Lung (tissue), 12 donors: Measurements from ENCODE around the gene EIF6. TPM values are rescaled to one million over a fixed set of nuclear protein-coding genes. Genes with fewer than 3 reads are reported as not detected.

Experiments used
- ATAC-seq: fragments of 200-7000 bp; cut with Tn5 transposase; one replicate; pipeline ENCODE4 v1.9.1; 2020; ENCODE audit warnings: moderate number of reproducible peaks; ENCODE audit not compliant: insufficient read depth, low FRiP score
- DNase-seq, 3 donors: peaks; one replicate each; pipeline ENCODE4 v3.0.0-alpha.2; 2013 to 2017
- H3K27ac ChIP-seq, 2 donors: one replicate each; pipeline ENCODE4 v1.5.1; 2013; ENCODE audit warnings: mild to moderate bottlenecking in 2 of 2, moderate library complexity in 2 of 2, control low read depth in 1 of 2, inconsistent platforms in 1 of 2, low read depth in 1 of 2, low read length in 1 of 2
- H3K27me3 ChIP-seq, 3 donors: one replicate each; pipeline ENCODE4 v1.5.1; 2013; ENCODE audit warnings: low read length in 2 of 3; ENCODE audit not compliant: control insufficient read depth in 3 of 3, insufficient read depth in 3 of 3
- H3K36me3 ChIP-seq, 4 donors: one replicate each; pipeline ENCODE4 v1.5.1; 2013; ENCODE audit warnings: low read length in 4 of 4, mild to moderate bottlenecking in 1 of 4, moderate library complexity in 1 of 4; ENCODE audit not compliant: control insufficient read depth in 4 of 4, insufficient read depth in 4 of 4
- H3K4me1 ChIP-seq, 5 donors: one replicate each; pipeline ENCODE4 v1.5.1; 2013; ENCODE audit warnings: low read length in 5 of 5, mild to moderate bottlenecking in 2 of 5, moderate library complexity in 1 of 5; ENCODE audit not compliant: control insufficient read depth in 5 of 5, insufficient read depth in 5 of 5
- H3K4me3 ChIP-seq: one replicate; pipeline ENCODE4 v1.5.1; 2013; ENCODE audit warnings: mild to moderate bottlenecking, control low read depth, moderate library complexity
- H3K9ac ChIP-seq, 2 donors: one replicate each; pipeline ENCODE4 v1.5.1; 2013; ENCODE audit warnings: low read length in 2 of 2, control low read depth in 1 of 2; ENCODE audit not compliant: insufficient read depth in 1 of 2
- H3K9me3 ChIP-seq, 4 donors: one replicate each; pipeline ENCODE4 v1.5.1; 2013; ENCODE audit warnings: low read length in 3 of 4, mild to moderate bottlenecking in 1 of 4, moderate library complexity in 1 of 4; ENCODE audit not compliant: control insufficient read depth in 4 of 4, insufficient read depth in 3 of 4
- CTCF ChIP-seq: IDR thresholded peaks from 2 replicates; pipeline ENCODE4 v1.5.1; 2012; ENCODE audit warnings: mild to moderate bottlenecking; ENCODE audit errors: control extremely low read depth, extremely low read depth
- WGBS, 2 donors: extraction: QIAGEN DNeasy Blood & Tissue Kit; methylation state at CpG; one replicate each; pipeline ENCODE4 v1.1.7; 2013; 5-methylcytosine and 5-hydroxymethylcytosine counted together
- polyA plus RNA-seq, 2 donors: library from polyadenylated mRNA; stranded (reverse); fragments of 200-250 nt; gene quantifications; one replicate each; pipeline ENCODE4 v1.2.1, GENCODE V29; 2013
- total RNA-seq, 2 donors: library from RNA; depleted of rRNA in 1 of 2; stranded (reverse); fragments of >200 nt in 1 of 2; gene quantifications; one replicate each; pipeline ENCODE4 v1.2.1, GENCODE V29; 2014 to 2021
- donor health status: control.
- donor health status: control.
- donor health status: Bipolar disorder and iron deficiency.
- donor health status: healthy.
- donor health status: DM: yes; HTN: yes; CAD: no.

EIF6 gene
- total and polyA plus RNA-seq, 4 donors = 47.8 to 191 (median 118) TPM

- no peak overlapping the region for H3K27ac ChIP-seq
- 39 to 48% methylated on average over 2 of the region's 2 CpGs for WGBS, 2 donors
- no peaks in the 10 kb centered on the region for H3K27me3 ChIP-seq
- no peak overlapping the region for H3K9ac ChIP-seq
- no peak for ATAC-seq
- TF ChIP-seq CTCF = no peak
- DNase-seq = no peak
- H3K9me3 ChIP-seq = no peaks in the 10 kb centered on the region
- peaks cover 0 to 2% (median 0%) of the 10 kb centered on the region in 5 donors for H3K4me1 ChIP-seq
- H3K36me3 ChIP-seq = no peaks in the 10 kb centered on the region
- H3K4me3 ChIP-seq = no peak overlapping the region
Measured at GRCh38 chr20:35252037-35252461, 32.5 kb downstream of the EIF6 start.

- H3K9ac ChIP-seq = no peak overlapping the region
- H3K4me3 ChIP-seq = no peak overlapping the region
- no peak overlapping the region for H3K27ac ChIP-seq
- DNase-seq (no peak), ATAC-seq (no peak)
- H3K36me3 ChIP-seq = no peaks in the 10 kb centered on the region
- no peaks in the 10 kb centered on the region for H3K27me3 ChIP-seq
- TF ChIP-seq CTCF = no peak
- no peaks in the 10 kb centered on the region for H3K9me3 ChIP-seq
- WGBS, 2 donors = 88 to 92% methylated on average over 2 of the region's 2 CpGs
- H3K4me1 ChIP-seq = peaks cover 0 to 2% (median 0%) of the 10 kb centered on the region in 5 donors
Measured at GRCh38 chr20:35251613-35251940, 33.0 kb downstream of the EIF6 start.

GRCh38 chr20:35248641-35249475 is 35.7 kb downstream of the EIF6 start:
- ATAC-seq (no peak), DNase-seq (no peak)
- H3K4me1 ChIP-seq = peaks cover 0 to 2% (median 0%) of the 10 kb centered on the region in 5 donors
- no peaks in the 10 kb centered on the region for H3K27me3 ChIP-seq
- H3K9ac ChIP-seq = peak overlapping the region in 1 of 2 donors; percentile 5
- no peak overlapping the region for H3K4me3 ChIP-seq
- TF ChIP-seq CTCF = no peak
- H3K27ac ChIP-seq = no peak overlapping the region
- 83 to 87% methylated on average over 9 of the region's 9 CpGs for WGBS, 2 donors
- no peaks in the 10 kb centered on the region for H3K36me3 ChIP-seq
- H3K9me3 ChIP-seq = no peaks in the 10 kb centered on the region
